ENCODE results near the gene ZNF362.

ZNF362 gene

GRCh38 chr1:33348676-33349080 is 92.4 kb downstream of the ZNF362 start (continued):
- TF ChIP-seq, protein P1, sequence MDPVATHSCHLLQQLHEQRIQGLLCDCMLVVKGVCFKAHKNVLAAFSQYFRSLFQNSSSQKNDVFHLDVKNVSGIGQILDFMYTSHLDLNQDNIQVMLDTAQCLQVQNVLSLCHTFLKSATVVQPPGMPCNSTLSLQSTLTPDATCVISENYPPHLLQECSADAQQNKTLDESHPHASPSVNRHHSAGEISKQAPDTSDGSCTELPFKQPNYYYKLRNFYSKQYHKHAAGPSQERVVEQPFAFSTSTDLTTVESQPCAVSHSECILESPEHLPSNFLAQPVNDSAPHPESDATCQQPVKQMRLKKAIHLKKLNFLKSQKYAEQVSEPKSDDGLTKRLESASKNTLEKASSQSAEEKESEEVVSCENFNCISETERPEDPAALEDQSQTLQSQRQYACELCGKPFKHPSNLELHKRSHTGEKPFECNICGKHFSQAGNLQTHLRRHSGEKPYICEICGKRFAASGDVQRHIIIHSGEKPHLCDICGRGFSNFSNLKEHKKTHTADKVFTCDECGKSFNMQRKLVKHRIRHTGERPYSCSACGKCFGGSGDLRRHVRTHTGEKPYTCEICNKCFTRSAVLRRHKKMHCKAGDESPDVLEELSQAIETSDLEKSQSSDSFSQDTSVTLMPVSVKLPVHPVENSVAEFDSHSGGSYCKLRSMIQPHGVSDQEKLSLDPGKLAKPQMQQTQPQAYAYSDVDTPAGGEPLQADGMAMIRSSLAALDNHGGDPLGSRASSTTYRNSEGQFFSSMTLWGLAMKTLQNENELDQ (tag by site-specific recombination; IDR thresholded peaks at IDR 0.05; ENCODE audit: low read depth) = no peak
- TF ChIP-seq ZFHX2 (tag by site-specific recombination; conservative IDR thresholded peaks at IDR 0.05) (peak; percentile 79), ZBTB1 (tag by site-specific recombination; IDR thresholded peaks at IDR 0.05) (no peak), ZNF692 (tag by site-specific recombination; IDR thresholded peaks at IDR 0.05) (no peak), ZNF37A (tag by site-specific recombination; IDR thresholded peaks at IDR 0.05) (no peak), SALL2 (tag by site-specific recombination; IDR thresholded peaks at IDR 0.05; ENCODE audit: borderline replicate concordance) (no peak), BCL11B (tag by site-specific recombination; IDR thresholded peaks at IDR 0.05; ENCODE audit: low read depth) (no peak), PRDM1 (tag by site-specific recombination; IDR thresholded peaks at IDR 0.05) (peak; percentile 90), ZBTB20 (tag by site-specific recombination; IDR thresholded peaks at IDR 0.05) (peak; percentile 54), YY1 (tag by site-specific recombination; IDR thresholded peaks at IDR 0.05) (no peak), ZNF16 (tag by site-specific recombination; IDR thresholded peaks at IDR 0.05; ENCODE audit: low read depth) (no peak), IKZF3 (tag by site-specific recombination; IDR thresholded peaks at IDR 0.05) (no peak), SP2 (tag by site-specific recombination; IDR thresholded peaks at IDR 0.05) (no peak)
- TF ChIP-seq, protein P2, sequence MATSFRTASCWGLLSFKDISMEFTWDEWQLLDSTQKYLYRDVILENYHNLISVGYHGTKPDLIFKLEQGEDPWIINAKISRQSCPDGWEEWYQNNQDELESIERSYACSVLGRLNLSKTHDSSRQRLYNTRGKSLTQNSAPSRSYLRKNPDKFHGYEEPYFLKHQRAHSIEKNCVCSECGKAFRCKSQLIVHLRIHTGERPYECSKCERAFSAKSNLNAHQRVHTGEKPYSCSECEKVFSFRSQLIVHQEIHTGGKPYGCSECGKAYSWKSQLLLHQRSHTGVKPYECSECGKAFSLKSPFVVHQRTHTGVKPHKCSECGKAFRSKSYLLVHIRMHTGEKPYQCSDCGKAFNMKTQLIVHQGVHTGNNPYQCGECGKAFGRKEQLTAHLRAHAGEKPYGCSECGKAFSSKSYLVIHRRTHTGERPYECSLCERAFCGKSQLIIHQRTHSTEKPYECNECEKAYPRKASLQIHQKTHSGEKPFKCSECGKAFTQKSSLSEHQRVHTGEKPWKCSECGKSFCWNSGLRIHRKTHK (tag by site-specific recombination; IDR thresholded peaks at IDR 0.05) = no peak

DNA sequence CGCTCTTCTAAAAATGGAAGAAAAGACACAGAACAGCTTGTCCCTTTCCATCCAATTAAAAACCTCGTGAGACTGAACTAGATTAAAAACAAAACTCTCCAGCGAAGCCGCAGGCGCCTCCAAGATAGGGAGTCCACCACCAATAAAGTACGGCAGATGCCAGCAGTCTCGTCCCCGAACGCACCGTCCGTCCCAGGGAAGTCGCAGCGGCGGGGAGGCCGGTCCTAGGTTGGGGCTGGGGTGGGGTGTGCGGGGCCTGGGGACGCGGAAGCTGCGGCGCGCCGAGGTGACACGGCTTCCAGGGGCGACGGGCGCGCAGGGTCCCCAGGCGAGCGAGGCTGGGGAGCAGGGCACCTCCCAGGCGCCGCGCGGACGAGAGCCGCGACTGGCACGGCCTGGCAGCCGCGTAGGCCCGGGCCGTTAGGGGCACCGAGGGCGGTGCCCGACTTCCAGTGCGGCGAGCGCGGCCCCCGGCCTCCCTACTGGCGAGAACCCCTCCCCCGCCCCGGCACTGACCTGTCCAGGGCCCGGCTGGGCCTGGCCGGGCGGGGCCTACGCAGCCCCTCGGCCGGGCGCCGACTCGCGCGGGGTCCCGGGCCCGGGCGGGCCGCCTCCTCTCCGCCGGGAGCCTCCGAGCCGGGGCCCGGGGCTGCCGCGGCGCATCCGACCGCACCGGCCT is 92.9 kb downstream of the ZNF362 start:
- H3K27ac ChIP-seq (ENCODE audit: extremely low read depth, low read depth, low read length) = peak overlapping the region; percentile 87
- ChIA-PET POLR2A (interaction anchor here (0.6 to 1.6 kb wide), 16 partner anchors 11 to 546 kb away, joined by 3 to 9 read pairs (median 4); partner anchors contain the start of gene TRIM62), CTCF (interaction anchor here (0.9 to 2.1 kb wide), 2 partner anchors 46 to 53 kb away, joined by 4 to 6 read pairs; no protein-coding TSS in a partner anchor)
- peaks cover 0 to 29% of the 10 kb centered on the region in 2 experiments; a peak in 2 of 3 replicates for H3K36me3 ChIP-seq (ENCODE audit: control insufficient read depth in 2 of 2, insufficient read depth in 1 of 2, low read length in 2 of 2)
- H3K9me3 ChIP-seq (ENCODE audit: control insufficient read depth, insufficient read depth, low read depth, low read length) = no peaks in the 10 kb centered on the region
- H3K4me3 ChIP-seq (ENCODE audit: low read depth, low read length) = peak overlapping the region; percentile 66
- peaks cover 17% of the 10 kb centered on the region for H3K4me1 ChIP-seq (ENCODE audit: control insufficient read depth, insufficient read depth, low read length)
- TF ChIP-seq ZNF341 (tag by site-specific recombination; IDR thresholded peaks at IDR 0.05; ENCODE audit: low read depth) (peak; percentile 84), ZSCAN30 (tag by site-specific recombination; IDR thresholded peaks at IDR 0.05) (0 out of 2 replicates have a peak, but pooled peaks have one; percentile 15), ZNF112 (tag by site-specific recombination; IDR thresholded peaks at IDR 0.05) (no peak), ZNF791 (tag by site-specific recombination; IDR thresholded peaks at IDR 0.05) (no peak), ZNF473 (tag by site-specific recombination; IDR thresholded peaks at IDR 0.05) (no peak), GLIS2 (tag by site-specific recombination; IDR thresholded peaks at IDR 0.05) (0 out of 2 replicates have a peak, but pooled peaks have one; percentile 50), ZNF221 (tag by site-specific recombination; IDR thresholded peaks at IDR 0.05; ENCODE audit: borderline replicate concordance) (no peak), ZNF2 (tag by site-specific recombination; IDR thresholded peaks at IDR 0.05) (no peak), PBX3 (CRISPR knock-in tag; IDR thresholded peaks at IDR 0.05) (0 out of 2 replicates have a peak, but pooled peaks have one; percentile 14)
- TF ChIP-seq, protein P3, sequence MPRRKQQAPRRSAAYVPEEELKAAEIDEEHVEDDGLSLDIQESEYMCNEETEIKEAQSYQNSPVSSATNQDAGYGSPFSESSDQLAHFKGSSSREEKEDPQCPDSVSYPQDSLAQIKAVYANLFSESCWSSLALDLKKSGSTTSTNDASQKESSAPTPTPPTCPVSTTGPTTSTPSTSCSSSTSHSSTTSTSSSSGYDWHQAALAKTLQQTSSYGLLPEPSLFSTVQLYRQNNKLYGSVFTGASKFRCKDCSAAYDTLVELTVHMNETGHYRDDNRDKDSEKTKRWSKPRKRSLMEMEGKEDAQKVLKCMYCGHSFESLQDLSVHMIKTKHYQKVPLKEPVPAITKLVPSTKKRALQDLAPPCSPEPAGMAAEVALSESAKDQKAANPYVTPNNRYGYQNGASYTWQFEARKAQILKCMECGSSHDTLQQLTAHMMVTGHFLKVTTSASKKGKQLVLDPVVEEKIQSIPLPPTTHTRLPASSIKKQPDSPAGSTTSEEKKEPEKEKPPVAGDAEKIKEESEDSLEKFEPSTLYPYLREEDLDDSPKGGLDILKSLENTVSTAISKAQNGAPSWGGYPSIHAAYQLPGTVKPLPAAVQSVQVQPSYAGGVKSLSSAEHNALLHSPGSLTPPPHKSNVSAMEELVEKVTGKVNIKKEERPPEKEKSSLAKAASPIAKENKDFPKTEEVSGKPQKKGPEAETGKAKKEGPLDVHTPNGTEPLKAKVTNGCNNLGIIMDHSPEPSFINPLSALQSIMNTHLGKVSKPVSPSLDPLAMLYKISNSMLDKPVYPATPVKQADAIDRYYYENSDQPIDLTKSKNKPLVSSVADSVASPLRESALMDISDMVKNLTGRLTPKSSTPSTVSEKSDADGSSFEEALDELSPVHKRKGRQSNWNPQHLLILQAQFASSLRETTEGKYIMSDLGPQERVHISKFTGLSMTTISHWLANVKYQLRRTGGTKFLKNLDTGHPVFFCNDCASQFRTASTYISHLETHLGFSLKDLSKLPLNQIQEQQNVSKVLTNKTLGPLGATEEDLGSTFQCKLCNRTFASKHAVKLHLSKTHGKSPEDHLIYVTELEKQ (tag by site-specific recombination; IDR thresholded peaks at IDR 0.05; ENCODE audit: borderline replicate concordance) = no peak
- TF ChIP-seq, protein P4, sequence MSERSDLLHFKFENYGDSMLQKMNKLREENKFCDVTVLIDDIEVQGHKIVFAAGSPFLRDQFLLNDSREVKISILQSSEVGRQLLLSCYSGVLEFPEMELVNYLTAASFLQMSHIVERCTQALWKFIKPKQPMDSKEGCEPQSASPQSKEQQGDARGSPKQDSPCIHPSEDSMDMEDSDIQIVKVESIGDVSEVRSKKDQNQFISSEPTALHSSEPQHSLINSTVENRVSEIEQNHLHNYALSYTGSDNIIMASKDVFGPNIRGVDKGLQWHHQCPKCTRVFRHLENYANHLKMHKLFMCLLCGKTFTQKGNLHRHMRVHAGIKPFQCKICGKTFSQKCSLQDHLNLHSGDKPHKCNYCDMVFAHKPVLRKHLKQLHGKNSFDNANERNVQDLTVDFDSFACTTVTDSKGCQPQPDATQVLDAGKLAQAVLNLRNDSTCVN (tag by site-specific recombination; optimal IDR thresholded peaks at IDR 0.05) = peak; percentile 59

Measured in HEK293 (cell line).